C4-2B (cell line): ENCODE data around the gene SLC6A8.

Experiments used
- CTCF ChIP-seq: fragments of 450-650 bp; conservative IDR thresholded peaks from 2 replicates; pipeline ENCODE4 v1.5.1; 2017; ENCODE audit warnings: mild to moderate bottlenecking
- ZFX ChIP-seq: fragments of 450-650 bp; IDR thresholded peaks from 2 replicates; pipeline ENCODE4 v1.6.1; 2017

GRCh38 chrX:153736871-153737441, 49.2 kb downstream of the SLC6A8 start:
- no peak for TF ChIP-seq CTCF
- no peak for TF ChIP-seq ZFX
